ENCODE data around the gene TRIP10.
"Not testable (repeated sequence)": the region's sequence is repeated elsewhere in the genome, so short reads cannot be mapped to it uniquely, and the experiment has no call there.

Gene TRIP10

DNA sequence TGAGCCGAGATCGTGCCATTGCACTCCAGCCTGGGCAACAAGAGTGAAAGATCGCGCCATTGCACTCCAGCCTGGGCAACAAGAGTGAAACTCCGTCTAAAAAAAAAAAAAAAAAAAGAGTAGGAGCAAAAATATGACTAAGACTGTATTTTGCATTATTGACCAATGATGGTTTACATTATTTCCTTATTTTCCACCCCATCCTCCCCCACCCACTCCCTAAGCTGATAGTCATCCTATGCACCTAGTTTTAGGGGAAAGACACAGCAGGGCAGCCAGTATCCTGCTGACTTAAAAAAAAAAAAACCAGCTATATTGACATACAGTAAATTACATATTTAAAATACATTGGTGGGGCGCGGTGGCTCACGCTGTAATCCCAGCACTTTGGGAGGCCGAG lies 58.2 kb downstream of the TRIP10 start:
- no peak for DNase-seq (ENCODE audit: low spot score)

GRCh38 chr19:6800160-6800790 lies 60.8 kb downstream of the TRIP10 start:
- not testable (repeated sequence) for DNase-seq (ENCODE audit: low spot score)

- peak; percentile 31 for DNase-seq (ENCODE audit: low spot score)
Observed at GRCh38 chr19:6800991-6801484, 61.6 kb downstream of the TRIP10 start.

Data from AG08395 (cell line).